SH-SY5Y (cell line): ENCODE results near the gene ELP2.

Source experiments
- GATA2 ChIP-seq: IDR thresholded peaks from 2 replicates; pipeline ENCODE4 v1.6.1; 2011; ENCODE audit warnings: mild to moderate bottlenecking, low read depth, low read length
- GATA3 ChIP-seq: IDR thresholded peaks from 2 replicates; pipeline ENCODE4 v1.6.1; 2011; ENCODE audit warnings: low read depth, mild to moderate bottlenecking, low read length, moderate library complexity

DNA sequence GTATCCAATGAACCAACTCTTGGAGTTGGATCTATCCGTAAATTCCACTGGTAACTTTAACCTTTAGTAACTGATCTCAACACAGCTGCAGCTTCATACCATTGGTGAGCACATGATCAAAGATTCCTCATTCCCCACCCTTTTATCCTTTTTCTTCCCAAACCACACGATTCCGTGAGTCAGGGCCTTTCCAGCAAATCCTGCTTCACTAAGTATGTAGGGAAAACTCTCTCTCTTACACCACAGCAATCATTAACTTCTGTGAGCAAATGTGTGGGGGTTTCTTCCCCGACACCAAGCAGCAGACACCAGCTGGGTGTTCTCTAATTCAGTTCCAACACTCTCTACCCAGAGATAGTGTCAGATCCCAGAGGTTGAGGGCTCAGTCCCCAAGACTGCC lies 23.5 kb downstream of the ELP2 start:
- no peak for TF ChIP-seq GATA3
- TF ChIP-seq GATA2: no peak
